HL-60 (cell line): ENCODE measurements around the gene JARID2.

ENCODE experiments used
- DNase-seq, 2 experiments: peaks; one replicate each; pipeline ENCODE4 v3.0.0-alpha.2; 2010 to 2020; ENCODE audit warnings: low read depth in 1 of 2, low spot score in 1 of 2
- H3K27ac ChIP-seq: fragments of 250-450 bp; sonication (Bioruptor Pico); replicated peaks from 2 replicates; pipeline ENCODE4 v1.5.1; 2020; ENCODE audit warnings: mild to moderate bottlenecking, moderate library complexity
- H3K27me3 ChIP-seq: fragments of 250-450 bp; sonication (Bioruptor Pico); 2 replicates; pipeline ENCODE4 v1.5.1; 2021; ENCODE audit warnings: mild to moderate bottlenecking, moderate library complexity; ENCODE audit not compliant: insufficient read depth, poor library complexity, severe bottlenecking
- H3K4me3 ChIP-seq: replicated peaks from 2 replicates; pipeline ENCODE4 v1.5.1; 2011; ENCODE audit warnings: mild to moderate bottlenecking, control low read depth, low read length; ENCODE audit not compliant: insufficient read depth
- GABPA ChIP-seq: IDR thresholded peaks from 2 replicates; pipeline ENCODE4 v1.6.1; 2012; ENCODE audit warnings: low read depth
- POLR2AphosphoS5 ChIP-seq: IDR thresholded peaks from 2 replicates; pipeline ENCODE4 v1.6.1; 2012; ENCODE audit warnings: low read depth
- SPI1 ChIP-seq: IDR thresholded peaks from 2 replicates; pipeline ENCODE4 v1.6.1; 2012; ENCODE audit warnings: low read depth, mild to moderate bottlenecking, borderline replicate concordance
- TF ChIP-seq, protein P1 (sequence below): IDR thresholded peaks from 2 replicates; pipeline ENCODE4 v1.6.1; 2012; ENCODE audit warnings: low read depth; ENCODE audit not compliant: insufficient replicate concordance
- TF ChIP-seq, protein P2 (sequence below): IDR thresholded peaks from one replicate; pipeline ENCODE4 v1.5.1; 2011; ENCODE audit warnings: low read length, control low read depth, inconsistent platforms; ENCODE audit not compliant: insufficient read depth

Gene JARID2

DNA sequence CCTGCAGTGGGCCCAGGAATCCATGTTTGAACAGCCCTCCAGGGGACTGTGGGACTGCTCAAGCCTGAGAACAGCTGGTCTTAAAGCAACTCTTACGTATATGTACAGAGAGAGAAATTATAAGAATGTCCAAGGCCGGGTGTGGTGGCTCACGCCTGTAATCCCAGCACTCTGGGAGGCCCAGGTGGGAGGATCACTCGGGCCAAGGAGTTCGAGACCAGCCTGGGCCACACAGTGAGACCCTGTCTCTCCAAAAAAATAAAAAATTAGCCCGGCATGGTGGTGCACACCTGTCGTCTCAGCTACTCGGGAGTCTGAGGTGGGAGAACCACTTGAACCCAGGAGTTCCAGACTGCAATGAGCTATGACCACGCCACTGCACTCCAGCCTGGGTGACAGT is 283.0 kb downstream of the JARID2 start:
- H3K27ac ChIP-seq: no peak overlapping the region
- no peak overlapping the region for H3K4me3 ChIP-seq
- H3K27me3 ChIP-seq: no peaks in the 10 kb centered on the region
- DNase-seq: no peak
- TF ChIP-seq, protein P1, sequence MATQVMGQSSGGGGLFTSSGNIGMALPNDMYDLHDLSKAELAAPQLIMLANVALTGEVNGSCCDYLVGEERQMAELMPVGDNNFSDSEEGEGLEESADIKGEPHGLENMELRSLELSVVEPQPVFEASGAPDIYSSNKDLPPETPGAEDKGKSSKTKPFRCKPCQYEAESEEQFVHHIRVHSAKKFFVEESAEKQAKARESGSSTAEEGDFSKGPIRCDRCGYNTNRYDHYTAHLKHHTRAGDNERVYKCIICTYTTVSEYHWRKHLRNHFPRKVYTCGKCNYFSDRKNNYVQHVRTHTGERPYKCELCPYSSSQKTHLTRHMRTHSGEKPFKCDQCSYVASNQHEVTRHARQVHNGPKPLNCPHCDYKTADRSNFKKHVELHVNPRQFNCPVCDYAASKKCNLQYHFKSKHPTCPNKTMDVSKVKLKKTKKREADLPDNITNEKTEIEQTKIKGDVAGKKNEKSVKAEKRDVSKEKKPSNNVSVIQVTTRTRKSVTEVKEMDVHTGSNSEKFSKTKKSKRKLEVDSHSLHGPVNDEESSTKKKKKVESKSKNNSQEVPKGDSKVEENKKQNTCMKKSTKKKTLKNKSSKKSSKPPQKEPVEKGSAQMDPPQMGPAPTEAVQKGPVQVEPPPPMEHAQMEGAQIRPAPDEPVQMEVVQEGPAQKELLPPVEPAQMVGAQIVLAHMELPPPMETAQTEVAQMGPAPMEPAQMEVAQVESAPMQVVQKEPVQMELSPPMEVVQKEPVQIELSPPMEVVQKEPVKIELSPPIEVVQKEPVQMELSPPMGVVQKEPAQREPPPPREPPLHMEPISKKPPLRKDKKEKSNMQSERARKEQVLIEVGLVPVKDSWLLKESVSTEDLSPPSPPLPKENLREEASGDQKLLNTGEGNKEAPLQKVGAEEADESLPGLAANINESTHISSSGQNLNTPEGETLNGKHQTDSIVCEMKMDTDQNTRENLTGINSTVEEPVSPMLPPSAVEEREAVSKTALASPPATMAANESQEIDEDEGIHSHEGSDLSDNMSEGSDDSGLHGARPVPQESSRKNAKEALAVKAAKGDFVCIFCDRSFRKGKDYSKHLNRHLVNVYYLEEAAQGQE: no peak
- TF ChIP-seq GABPA: no peak
- TF ChIP-seq, protein P2, sequence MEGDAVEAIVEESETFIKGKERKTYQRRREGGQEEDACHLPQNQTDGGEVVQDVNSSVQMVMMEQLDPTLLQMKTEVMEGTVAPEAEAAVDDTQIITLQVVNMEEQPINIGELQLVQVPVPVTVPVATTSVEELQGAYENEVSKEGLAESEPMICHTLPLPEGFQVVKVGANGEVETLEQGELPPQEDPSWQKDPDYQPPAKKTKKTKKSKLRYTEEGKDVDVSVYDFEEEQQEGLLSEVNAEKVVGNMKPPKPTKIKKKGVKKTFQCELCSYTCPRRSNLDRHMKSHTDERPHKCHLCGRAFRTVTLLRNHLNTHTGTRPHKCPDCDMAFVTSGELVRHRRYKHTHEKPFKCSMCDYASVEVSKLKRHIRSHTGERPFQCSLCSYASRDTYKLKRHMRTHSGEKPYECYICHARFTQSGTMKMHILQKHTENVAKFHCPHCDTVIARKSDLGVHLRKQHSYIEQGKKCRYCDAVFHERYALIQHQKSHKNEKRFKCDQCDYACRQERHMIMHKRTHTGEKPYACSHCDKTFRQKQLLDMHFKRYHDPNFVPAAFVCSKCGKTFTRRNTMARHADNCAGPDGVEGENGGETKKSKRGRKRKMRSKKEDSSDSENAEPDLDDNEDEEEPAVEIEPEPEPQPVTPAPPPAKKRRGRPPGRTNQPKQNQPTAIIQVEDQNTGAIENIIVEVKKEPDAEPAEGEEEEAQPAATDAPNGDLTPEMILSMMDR: no peak
- TF ChIP-seq POLR2AphosphoS5: no peak
- no peak for TF ChIP-seq SPI1

DNA sequence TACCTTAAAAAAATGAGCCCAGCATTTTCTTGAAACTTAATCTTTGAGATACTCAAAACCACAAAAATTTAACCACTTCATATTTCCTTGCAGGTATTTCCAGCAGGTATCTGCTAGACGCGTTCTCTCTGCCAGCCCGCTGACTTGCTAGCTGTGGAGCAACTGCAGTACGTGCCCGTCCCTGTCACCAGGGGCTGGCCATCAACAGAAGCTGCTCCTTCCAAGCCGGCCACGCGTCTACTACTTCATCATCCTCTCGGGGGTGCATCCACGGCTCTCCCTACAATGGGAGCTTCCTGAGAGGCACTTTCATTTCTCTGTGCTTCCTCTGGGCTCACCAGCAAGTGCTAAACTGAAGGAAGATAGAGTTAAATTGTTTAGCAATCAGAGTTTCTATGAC is 284.5 kb downstream of the JARID2 start:
- H3K27ac ChIP-seq: no peak overlapping the region
- H3K27me3 ChIP-seq: no peaks in the 10 kb centered on the region
- no peak for DNase-seq
- TF ChIP-seq GABPA: no peak
- TF ChIP-seq, protein P2: no peak
- TF ChIP-seq SPI1: no peak
- TF ChIP-seq, protein P1: no peak
- TF ChIP-seq POLR2AphosphoS5: no peak
- H3K4me3 ChIP-seq: no peak overlapping the region

DNA sequence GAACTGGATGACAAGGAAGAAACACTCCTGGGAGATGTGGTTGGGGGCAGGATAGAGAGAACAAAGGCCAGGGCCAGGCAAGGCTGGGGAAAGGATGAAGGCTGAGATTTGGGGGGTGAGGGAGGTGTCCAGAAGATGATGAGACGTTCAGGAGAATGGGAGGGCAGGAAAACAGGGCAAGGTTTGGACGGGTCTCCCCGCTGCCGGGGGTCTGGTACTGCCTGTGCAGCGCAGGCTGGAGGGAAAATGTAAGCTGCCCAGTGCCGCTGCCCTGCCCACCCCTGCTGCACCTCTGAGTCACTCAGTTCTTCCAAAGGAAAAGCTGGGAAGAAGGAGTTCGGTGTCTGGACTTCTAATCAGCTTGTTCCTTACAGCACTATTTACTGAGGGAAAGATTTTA is 286.1 kb downstream of the JARID2 start:
- Histone ChIP-seq H3K27me3 (no peaks in the 10 kb centered on the region), H3K27ac (no peak overlapping the region), H3K4me3 (no peak overlapping the region)
- DNase-seq: no peak
- no peak for TF ChIP-seq POLR2AphosphoS5
- TF ChIP-seq, protein P2: no peak
- TF ChIP-seq GABPA: no peak
- TF ChIP-seq, protein P1: no peak
- TF ChIP-seq SPI1: no peak
